HepG2 (cell line): ENCODE results near the gene STC2. TPM values are rescaled to one million over a fixed set of nuclear protein-coding genes. Genes with fewer than 3 reads are reported as not detected.

Experiments
- HDAC1 ChIP-seq: sonication (generic); formaldehyde crosslinking; IDR thresholded peaks from 2 replicates; pipeline ENCODE4 v1.5.1; 2020; ENCODE audit warnings: mild to moderate bottlenecking, missing genetic modification reagents
- NFIB ChIP-seq: sonication (generic); formaldehyde crosslinking; IDR thresholded peaks from 2 replicates; pipeline ENCODE4 v1.9.0; 2021; ENCODE audit warnings: missing genetic modification reagents, mild to moderate bottlenecking, borderline replicate concordance
- STAG1 ChIP-seq: sonication (generic); formaldehyde crosslinking; IDR thresholded peaks from 2 replicates; pipeline ENCODE4 v1.4.0; 2020; ENCODE audit warnings: missing genetic modification reagents
- ZEB1 ChIP-seq: IDR thresholded peaks from 2 replicates; pipeline ENCODE4 v1.6.1; 2012; ENCODE audit warnings: mild to moderate bottlenecking, low read depth, inconsistent platforms; ENCODE audit not compliant: insufficient replicate concordance
- ZFAT ChIP-seq: sonication (generic); formaldehyde crosslinking; conservative IDR thresholded peaks from 2 replicates; pipeline ENCODE4 v1.8.1; 2023; ENCODE audit warnings: missing genetic modification reagents, inconsistent platforms
- ZNF766 ChIP-seq: sonication (generic); formaldehyde crosslinking; IDR thresholded peaks from 2 replicates; pipeline ENCODE4 v1.5.0; 2020; ENCODE audit warnings: missing genetic modification reagents, borderline replicate concordance
- ZNF777 ChIP-seq: sonication (generic); formaldehyde crosslinking; IDR thresholded peaks from 2 replicates; pipeline ENCODE4 v1.4.0; 2020; ENCODE audit warnings: missing genetic modification reagents
- ZNF891 ChIP-seq: sonication (generic); formaldehyde crosslinking; IDR thresholded peaks from 2 replicates; pipeline ENCODE4 v1.5.0; 2020; ENCODE audit warnings: mild to moderate bottlenecking, missing genetic modification reagents
- polyA plus RNA-seq, 8 experiments: library from polyadenylated mRNA; depleted of rRNA in 3 of 8; stranded (reverse) in 7 of 8; unstranded in 1 of 8; fragments of >200 nt; fragmentation: Illumina TruSeq in 4 of 8; extraction: Trizol in 4 of 8; gene quantifications; 2 replicates each; pipeline versions ENCODE4 v1.2.1 to v1.2.3, GENCODE V29; 2011 to 2016; ENCODE audit warnings: low read depth in 4 of 8, missing spikeins in 1 of 8, mixed read lengths in 1 of 8; ENCODE audit not compliant: insufficient read depth in 1 of 8
- total RNA-seq, 5 experiments: library from RNA; depleted of rRNA; stranded (reverse); fragments of >200 nt; fragmentation: Illumina TruSeq; extraction: Trizol; gene quantifications; 2 replicates each; pipeline ENCODE4 v1.2.3, GENCODE V29; 2016; ENCODE audit warnings: low read depth in 1 of 5
- TF ChIP-seq, protein P1 (sequence below): sonication (generic); formaldehyde crosslinking; IDR thresholded peaks from 2 replicates; pipeline ENCODE4 v1.4.0; 2020; ENCODE audit warnings: missing genetic modification reagents
- TF ChIP-seq, protein P2 (sequence below): sonication (generic); formaldehyde crosslinking; IDR thresholded peaks from 2 replicates; pipeline ENCODE4 v1.4.0; 2020; ENCODE audit warnings: mild to moderate bottlenecking, missing genetic modification reagents
- TF ChIP-seq, protein P3 (sequence below): IDR thresholded peaks from 2 replicates; pipeline ENCODE4 v1.6.1; 2016; ENCODE audit warnings: low read depth, missing genetic modification reagents, missing compliant biosample characterization
- TF ChIP-seq, protein P4 (sequence below): sonication (generic); formaldehyde crosslinking; IDR thresholded peaks from 2 replicates; pipeline ENCODE4 v1.5.0; 2020; ENCODE audit warnings: missing genetic modification reagents, mild to moderate bottlenecking, borderline replicate concordance
- TF ChIP-seq, protein P5 (sequence below): sonication (generic); formaldehyde crosslinking; IDR thresholded peaks from 2 replicates; pipeline ENCODE4 v1.9.0; 2021; ENCODE audit warnings: mild to moderate bottlenecking, missing genetic modification reagents

STC2 gene
- total and polyA plus RNA-seq, 2 of the 13 experiments (the other 11 are each of a cell fraction or from before 2014, with no cell fraction given): 27.1 to 69.2 TPM

DNA sequence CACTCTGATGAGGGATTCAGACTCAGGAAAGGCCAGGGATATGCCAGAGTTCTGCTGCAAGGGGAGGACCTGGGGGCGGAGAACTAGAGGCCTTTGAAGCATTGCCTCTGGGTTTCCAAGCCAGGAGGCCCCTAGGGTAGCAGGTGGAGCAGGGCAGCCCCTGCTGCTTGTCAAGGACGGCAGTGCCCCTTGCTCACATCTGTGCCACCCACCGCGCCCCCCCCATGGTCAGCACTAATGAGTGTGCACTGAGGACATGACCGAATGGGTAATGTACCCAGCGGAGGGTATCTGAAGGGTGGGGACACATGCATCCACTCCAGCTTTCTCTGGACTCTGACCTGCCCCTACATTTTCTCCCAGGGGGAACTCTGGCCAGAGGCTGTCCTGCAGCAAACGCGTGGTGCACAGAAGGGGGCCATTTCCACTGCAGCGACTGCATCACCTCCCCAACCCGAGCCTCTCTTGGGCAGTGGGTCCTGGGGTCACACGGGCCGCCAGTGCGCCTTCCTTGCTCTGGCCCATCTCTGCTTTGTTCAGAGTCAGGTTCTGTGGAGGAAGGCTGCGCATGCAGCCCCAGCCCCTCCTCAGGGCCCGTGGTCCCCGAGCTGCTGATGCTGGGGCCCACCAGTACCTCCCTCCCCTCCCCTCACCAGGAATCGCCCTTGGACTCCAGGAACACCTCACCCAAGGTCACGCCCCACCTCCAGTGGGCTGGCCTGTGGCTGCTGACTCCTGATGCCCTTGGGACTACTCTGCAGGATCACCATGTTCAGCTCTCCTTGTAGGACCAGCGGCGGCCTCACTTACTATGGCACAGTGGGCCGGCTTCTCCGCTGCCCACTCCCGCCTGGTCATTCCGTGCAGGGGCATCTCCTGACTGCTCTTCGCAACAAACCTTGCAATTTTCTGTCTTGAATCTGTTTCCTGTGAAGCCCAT lies 31.2 kb downstream of the STC2 start (continued):
- TF ChIP-seq, protein P1, sequence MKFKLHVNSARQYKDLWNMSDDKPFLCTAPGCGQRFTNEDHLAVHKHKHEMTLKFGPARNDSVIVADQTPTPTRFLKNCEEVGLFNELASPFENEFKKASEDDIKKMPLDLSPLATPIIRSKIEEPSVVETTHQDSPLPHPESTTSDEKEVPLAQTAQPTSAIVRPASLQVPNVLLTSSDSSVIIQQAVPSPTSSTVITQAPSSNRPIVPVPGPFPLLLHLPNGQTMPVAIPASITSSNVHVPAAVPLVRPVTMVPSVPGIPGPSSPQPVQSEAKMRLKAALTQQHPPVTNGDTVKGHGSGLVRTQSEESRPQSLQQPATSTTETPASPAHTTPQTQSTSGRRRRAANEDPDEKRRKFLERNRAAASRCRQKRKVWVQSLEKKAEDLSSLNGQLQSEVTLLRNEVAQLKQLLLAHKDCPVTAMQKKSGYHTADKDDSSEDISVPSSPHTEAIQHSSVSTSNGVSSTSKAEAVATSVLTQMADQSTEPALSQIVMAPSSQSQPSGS (CRISPR knock-in tag): no peak
- TF ChIP-seq ZNF766 (CRISPR knock-in tag) (no peak), ZNF891 (no peak), STAG1 (CRISPR knock-in tag) (peak; percentile 16; the same call in 1 of the 2 replicates), ZFAT (no peak), HDAC1 (CRISPR knock-in tag) (peak; percentile 24; the same call in 1 of the 2 replicates), ZEB1 (no peak), ZNF777 (no peak), NFIB (CRISPR knock-in tag) (no peak)
- TF ChIP-seq, protein P2, sequence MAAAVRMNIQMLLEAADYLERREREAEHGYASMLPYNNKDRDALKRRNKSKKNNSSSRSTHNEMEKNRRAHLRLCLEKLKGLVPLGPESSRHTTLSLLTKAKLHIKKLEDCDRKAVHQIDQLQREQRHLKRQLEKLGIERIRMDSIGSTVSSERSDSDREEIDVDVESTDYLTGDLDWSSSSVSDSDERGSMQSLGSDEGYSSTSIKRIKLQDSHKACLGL: 0 out of 2 replicates have a peak, but pooled peaks have one; percentile 29
- TF ChIP-seq, protein P3, sequence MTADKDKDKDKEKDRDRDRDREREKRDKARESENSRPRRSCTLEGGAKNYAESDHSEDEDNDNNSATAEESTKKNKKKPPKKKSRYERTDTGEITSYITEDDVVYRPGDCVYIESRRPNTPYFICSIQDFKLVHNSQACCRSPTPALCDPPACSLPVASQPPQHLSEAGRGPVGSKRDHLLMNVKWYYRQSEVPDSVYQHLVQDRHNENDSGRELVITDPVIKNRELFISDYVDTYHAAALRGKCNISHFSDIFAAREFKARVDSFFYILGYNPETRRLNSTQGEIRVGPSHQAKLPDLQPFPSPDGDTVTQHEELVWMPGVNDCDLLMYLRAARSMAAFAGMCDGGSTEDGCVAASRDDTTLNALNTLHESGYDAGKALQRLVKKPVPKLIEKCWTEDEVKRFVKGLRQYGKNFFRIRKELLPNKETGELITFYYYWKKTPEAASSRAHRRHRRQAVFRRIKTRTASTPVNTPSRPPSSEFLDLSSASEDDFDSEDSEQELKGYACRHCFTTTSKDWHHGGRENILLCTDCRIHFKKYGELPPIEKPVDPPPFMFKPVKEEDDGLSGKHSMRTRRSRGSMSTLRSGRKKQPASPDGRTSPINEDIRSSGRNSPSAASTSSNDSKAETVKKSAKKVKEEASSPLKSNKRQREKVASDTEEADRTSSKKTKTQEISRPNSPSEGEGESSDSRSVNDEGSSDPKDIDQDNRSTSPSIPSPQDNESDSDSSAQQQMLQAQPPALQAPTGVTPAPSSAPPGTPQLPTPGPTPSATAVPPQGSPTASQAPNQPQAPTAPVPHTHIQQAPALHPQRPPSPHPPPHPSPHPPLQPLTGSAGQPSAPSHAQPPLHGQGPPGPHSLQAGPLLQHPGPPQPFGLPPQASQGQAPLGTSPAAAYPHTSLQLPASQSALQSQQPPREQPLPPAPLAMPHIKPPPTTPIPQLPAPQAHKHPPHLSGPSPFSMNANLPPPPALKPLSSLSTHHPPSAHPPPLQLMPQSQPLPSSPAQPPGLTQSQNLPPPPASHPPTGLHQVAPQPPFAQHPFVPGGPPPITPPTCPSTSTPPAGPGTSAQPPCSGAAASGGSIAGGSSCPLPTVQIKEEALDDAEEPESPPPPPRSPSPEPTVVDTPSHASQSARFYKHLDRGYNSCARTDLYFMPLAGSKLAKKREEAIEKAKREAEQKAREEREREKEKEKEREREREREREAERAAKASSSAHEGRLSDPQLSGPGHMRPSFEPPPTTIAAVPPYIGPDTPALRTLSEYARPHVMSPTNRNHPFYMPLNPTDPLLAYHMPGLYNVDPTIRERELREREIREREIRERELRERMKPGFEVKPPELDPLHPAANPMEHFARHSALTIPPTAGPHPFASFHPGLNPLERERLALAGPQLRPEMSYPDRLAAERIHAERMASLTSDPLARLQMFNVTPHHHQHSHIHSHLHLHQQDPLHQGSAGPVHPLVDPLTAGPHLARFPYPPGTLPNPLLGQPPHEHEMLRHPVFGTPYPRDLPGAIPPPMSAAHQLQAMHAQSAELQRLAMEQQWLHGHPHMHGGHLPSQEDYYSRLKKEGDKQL (CRISPR knock-in tag): no peak
- TF ChIP-seq, protein P4, sequence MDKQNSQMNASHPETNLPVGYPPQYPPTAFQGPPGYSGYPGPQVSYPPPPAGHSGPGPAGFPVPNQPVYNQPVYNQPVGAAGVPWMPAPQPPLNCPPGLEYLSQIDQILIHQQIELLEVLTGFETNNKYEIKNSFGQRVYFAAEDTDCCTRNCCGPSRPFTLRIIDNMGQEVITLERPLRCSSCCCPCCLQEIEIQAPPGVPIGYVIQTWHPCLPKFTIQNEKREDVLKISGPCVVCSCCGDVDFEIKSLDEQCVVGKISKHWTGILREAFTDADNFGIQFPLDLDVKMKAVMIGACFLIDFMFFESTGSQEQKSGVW (CRISPR knock-in tag): no peak
- TF ChIP-seq, protein P5, sequence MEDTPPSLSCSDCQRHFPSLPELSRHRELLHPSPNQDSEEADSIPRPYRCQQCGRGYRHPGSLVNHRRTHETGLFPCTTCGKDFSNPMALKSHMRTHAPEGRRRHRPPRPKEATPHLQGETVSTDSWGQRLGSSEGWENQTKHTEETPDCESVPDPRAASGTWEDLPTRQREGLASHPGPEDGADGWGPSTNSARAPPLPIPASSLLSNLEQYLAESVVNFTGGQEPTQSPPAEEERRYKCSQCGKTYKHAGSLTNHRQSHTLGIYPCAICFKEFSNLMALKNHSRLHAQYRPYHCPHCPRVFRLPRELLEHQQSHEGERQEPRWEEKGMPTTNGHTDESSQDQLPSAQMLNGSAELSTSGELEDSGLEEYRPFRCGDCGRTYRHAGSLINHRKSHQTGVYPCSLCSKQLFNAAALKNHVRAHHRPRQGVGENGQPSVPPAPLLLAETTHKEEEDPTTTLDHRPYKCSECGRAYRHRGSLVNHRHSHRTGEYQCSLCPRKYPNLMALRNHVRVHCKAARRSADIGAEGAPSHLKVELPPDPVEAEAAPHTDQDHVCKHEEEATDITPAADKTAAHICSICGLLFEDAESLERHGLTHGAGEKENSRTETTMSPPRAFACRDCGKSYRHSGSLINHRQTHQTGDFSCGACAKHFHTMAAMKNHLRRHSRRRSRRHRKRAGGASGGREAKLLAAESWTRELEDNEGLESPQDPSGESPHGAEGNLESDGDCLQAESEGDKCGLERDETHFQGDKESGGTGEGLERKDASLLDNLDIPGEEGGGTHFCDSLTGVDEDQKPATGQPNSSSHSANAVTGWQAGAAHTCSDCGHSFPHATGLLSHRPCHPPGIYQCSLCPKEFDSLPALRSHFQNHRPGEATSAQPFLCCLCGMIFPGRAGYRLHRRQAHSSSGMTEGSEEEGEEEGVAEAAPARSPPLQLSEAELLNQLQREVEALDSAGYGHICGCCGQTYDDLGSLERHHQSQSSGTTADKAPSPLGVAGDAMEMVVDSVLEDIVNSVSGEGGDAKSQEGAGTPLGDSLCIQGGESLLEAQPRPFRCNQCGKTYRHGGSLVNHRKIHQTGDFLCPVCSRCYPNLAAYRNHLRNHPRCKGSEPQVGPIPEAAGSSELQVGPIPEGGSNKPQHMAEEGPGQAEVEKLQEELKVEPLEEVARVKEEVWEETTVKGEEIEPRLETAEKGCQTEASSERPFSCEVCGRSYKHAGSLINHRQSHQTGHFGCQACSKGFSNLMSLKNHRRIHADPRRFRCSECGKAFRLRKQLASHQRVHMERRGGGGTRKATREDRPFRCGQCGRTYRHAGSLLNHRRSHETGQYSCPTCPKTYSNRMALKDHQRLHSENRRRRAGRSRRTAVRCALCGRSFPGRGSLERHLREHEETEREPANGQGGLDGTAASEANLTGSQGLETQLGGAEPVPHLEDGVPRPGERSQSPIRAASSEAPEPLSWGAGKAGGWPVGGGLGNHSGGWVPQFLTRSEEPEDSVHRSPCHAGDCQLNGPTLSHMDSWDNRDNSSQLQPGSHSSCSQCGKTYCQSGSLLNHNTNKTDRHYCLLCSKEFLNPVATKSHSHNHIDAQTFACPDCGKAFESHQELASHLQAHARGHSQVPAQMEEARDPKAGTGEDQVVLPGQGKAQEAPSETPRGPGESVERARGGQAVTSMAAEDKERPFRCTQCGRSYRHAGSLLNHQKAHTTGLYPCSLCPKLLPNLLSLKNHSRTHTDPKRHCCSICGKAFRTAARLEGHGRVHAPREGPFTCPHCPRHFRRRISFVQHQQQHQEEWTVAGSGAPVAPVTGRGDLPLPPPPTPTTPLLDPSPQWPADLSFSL (CRISPR knock-in tag): no peak
